ENCODE measurements around the gene AFF4. TPM values are rescaled to one million over a fixed set of nuclear protein-coding genes. Genes with fewer than 3 reads are reported as not detected.

The AFF4 gene
- total and polyA plus RNA-seq, 9 of the 15 experiments (the other 6 are each of a cell fraction or from before 2014, with no cell fraction given) = 1.7 to 25.8 (median 17.9) TPM

- TF ChIP-seq NFE2L1 (tag; IDR thresholded peaks at IDR 0.05; ENCODE audit: borderline replicate concordance, low read depth) (no peak), SMARCB1 (IDR thresholded peaks at IDR 0.05; ENCODE audit: insufficient read length, low read depth) (no peak), SAFB (IDR thresholded peaks at IDR 0.05; ENCODE audit: borderline replicate concordance, low read depth, low read length) (no peak), SAP30 (IDR thresholded peaks at IDR 0.05; ENCODE audit: borderline replicate concordance, insufficient read depth, low read depth, low read length, poor library complexity, severe bottlenecking) (no peak), EWSR1 (IDR thresholded peaks at IDR 0.05; ENCODE audit: borderline replicate concordance, low read depth, partially characterized antibody) (no peak), PCBP2 (IDR thresholded peaks at IDR 0.05; ENCODE audit: low read depth, low read length, poor library complexity, severe bottlenecking) (peak; percentile 77), MEF2A (IDR thresholded peaks at IDR 0.05; ENCODE audit: control insufficient read depth, low read depth, low read length) (no peak), SLC30A9 (CRISPR knock-in tag; IDR thresholded peaks at IDR 0.05) (no peak), OTX1 (CRISPR knock-in tag; IDR thresholded peaks at IDR 0.05) (no peak), KLF10 (CRISPR knock-in tag; IDR thresholded peaks at IDR 0.05) (no peak), ZNF764 (CRISPR knock-in tag; IDR thresholded peaks at IDR 0.05; ENCODE audit: low read depth) (no peak), HCFC1 (IDR thresholded peaks at IDR 0.05; ENCODE audit: low read depth, low read length) (no peak; the same call in 1 of the 2 replicates), MAFK (IDR thresholded peaks at IDR 0.05; ENCODE audit: low read length) (no peak), E2F8 (IDR thresholded peaks at IDR 0.05; ENCODE audit: low read depth, partially characterized antibody) (no peak), HMBOX1 (IDR thresholded peaks at IDR 0.05) (no peak), GTF2B (IDR thresholded peaks at IDR 0.05; ENCODE audit: extremely low read depth, insufficient read length) (no peak), SNAPC5 (CRISPR knock-in tag; IDR thresholded peaks at IDR 0.05) (no peak), ZNF282 (CRISPR knock-in tag; IDR thresholded peaks at IDR 0.05) (no peak), TCF7L2 (IDR thresholded peaks at IDR 0.05; ENCODE audit: low read depth, low read length) (peak; percentile 61; the same call in 1 of the 2 replicates), PATZ1 (CRISPR knock-in tag; IDR thresholded peaks at IDR 0.05; ENCODE audit: borderline replicate concordance) (no peak), SIN3A (IDR thresholded peaks at IDR 0.05; ENCODE audit: borderline replicate concordance in 2 of 2, control insufficient read depth in 1 of 2, low read depth in 2 of 2, low read length in 2 of 2) (peak in 1 of 2 experiments; percentile 16; a peak in 1 of 4 replicates)
Measured at GRCh38 chr5:132830436-132831094, 132.9 kb downstream of the AFF4 start, which contains the start of gene SHROOM1 (continued).

Data from K562 (cell line).